H9 (cell line): ENCODE data around the gene OBI1. TPM values are rescaled to one million over a fixed set of nuclear protein-coding genes. Genes with fewer than 3 reads are reported as not detected.

Experiments
- DNase-seq: peaks from one replicate; pipeline ENCODE4 v3.0.0-alpha.2; 2017
- H2AFZ ChIP-seq: one replicate; pipeline ENCODE4 v1.6.1; 2013; ENCODE audit warnings: mild to moderate bottlenecking, low read length, control low read depth, moderate library complexity
- H2AK5ac ChIP-seq: 2 replicates; pipeline ENCODE4 v1.6.1; 2013; ENCODE audit warnings: low read length, control low read depth, mixed read lengths; ENCODE audit not compliant: insufficient read length
- H2BK120ac ChIP-seq: one replicate; pipeline ENCODE4 v1.6.1; 2013; ENCODE audit warnings: low read depth, mild to moderate bottlenecking, low read length, control low read depth, inconsistent platforms; ENCODE audit not compliant: poor library complexity, severe bottlenecking
- H2BK12ac ChIP-seq: 2 replicates; pipeline ENCODE4 v1.6.1; 2013; ENCODE audit warnings: low read length, control low read depth, mixed read lengths, low read depth; ENCODE audit not compliant: insufficient read length
- H2BK15ac ChIP-seq: 2 replicates; pipeline ENCODE4 v1.6.1; 2013; ENCODE audit warnings: low read depth, low read length, control low read depth
- H2BK20ac ChIP-seq: one replicate; pipeline ENCODE4 v1.6.1; 2013; ENCODE audit warnings: low read depth, mild to moderate bottlenecking, low read length, control low read depth, inconsistent platforms; ENCODE audit not compliant: poor library complexity, severe bottlenecking
- H2BK5ac ChIP-seq: 2 replicates; pipeline ENCODE4 v1.6.1; 2013; ENCODE audit warnings: low read length, control low read depth, mixed read lengths; ENCODE audit not compliant: insufficient read length
- H3K14ac ChIP-seq: 2 replicates; pipeline ENCODE4 v1.6.1; 2013; ENCODE audit warnings: low read length, control low read depth; ENCODE audit not compliant: insufficient read depth
- H3K18ac ChIP-seq: 2 replicates; pipeline ENCODE4 v1.6.1; 2013; ENCODE audit warnings: low read depth, mild to moderate bottlenecking, mixed read lengths, low read length, control low read depth; ENCODE audit not compliant: insufficient read length
- H3K23ac ChIP-seq: 2 replicates; pipeline ENCODE4 v1.6.1; 2013; ENCODE audit warnings: low read length, control low read depth, mixed read lengths, low read depth; ENCODE audit not compliant: insufficient read length
- H3K23me2 ChIP-seq: 2 replicates; pipeline ENCODE4 v1.6.1; 2013; ENCODE audit warnings: low read depth, mild to moderate bottlenecking, mixed read lengths, low read length, control low read depth; ENCODE audit not compliant: insufficient read length, poor library complexity, severe bottlenecking
- H3K27ac ChIP-seq: 2 replicates; pipeline ENCODE4 v1.5.1; 2013; ENCODE audit warnings: low read length, control low read depth, mixed read lengths, low read depth; ENCODE audit not compliant: insufficient read length
- H3K27me3 ChIP-seq: 2 replicates; pipeline ENCODE4 v1.6.1; 2013; ENCODE audit warnings: low read length, control low read depth, inconsistent platforms; ENCODE audit not compliant: insufficient read depth
- H3K4ac ChIP-seq: 2 replicates; pipeline ENCODE4 v1.6.1; 2013; ENCODE audit warnings: low read depth, mild to moderate bottlenecking, control low read depth, inconsistent platforms, low read length, moderate library complexity
- H3K4me1 ChIP-seq: 2 replicates; pipeline ENCODE4 v1.6.1; 2013; ENCODE audit warnings: low read length, control low read depth, inconsistent platforms; ENCODE audit not compliant: insufficient read depth
- H3K4me2 ChIP-seq: 2 replicates; pipeline ENCODE4 v1.6.1; 2013; ENCODE audit warnings: low read length, control low read depth, mixed read lengths; ENCODE audit not compliant: insufficient read length, insufficient read depth
- H3K56ac ChIP-seq: 2 replicates; pipeline ENCODE4 v1.6.1; 2013; ENCODE audit warnings: low read depth, mild to moderate bottlenecking, mixed read lengths, low read length, control low read depth; ENCODE audit not compliant: insufficient read length
- H3K79me1 ChIP-seq: 2 replicates; pipeline ENCODE4 v1.6.1; 2013; ENCODE audit warnings: low read depth, mild to moderate bottlenecking, moderate library complexity, low read length, control low read depth, inconsistent platforms; ENCODE audit not compliant: insufficient read depth, poor library complexity, severe bottlenecking
- H3K79me2 ChIP-seq: 2 replicates; pipeline ENCODE4 v1.6.1; 2013; ENCODE audit warnings: low read length, control low read depth, inconsistent platforms; ENCODE audit not compliant: insufficient read depth
- H3K9ac ChIP-seq: 2 replicates; pipeline ENCODE4 v1.6.1; 2013; ENCODE audit warnings: low read length, control low read depth, mixed read lengths; ENCODE audit not compliant: insufficient read length; ENCODE audit errors: extremely low read depth
- H3K9me3 ChIP-seq: one replicate; pipeline ENCODE4 v1.6.1; 2013; ENCODE audit warnings: low read depth, low read length, inconsistent platforms; ENCODE audit not compliant: control insufficient read depth
- H3T11ph ChIP-seq: one replicate; pipeline ENCODE4 v1.6.1; 2013; ENCODE audit warnings: mild to moderate bottlenecking, low read length, control low read depth, inconsistent platforms
- H4K20me1 ChIP-seq: one replicate; pipeline ENCODE4 v1.6.1; 2013; ENCODE audit not compliant: control insufficient read depth, insufficient read length, insufficient read depth
- H4K5ac ChIP-seq: 2 replicates; pipeline ENCODE4 v1.6.1; 2013; ENCODE audit warnings: low read depth, mild to moderate bottlenecking, mixed read lengths, low read length, control low read depth; ENCODE audit not compliant: insufficient read length
- H4K8ac ChIP-seq: replicated peaks from 2 replicates; pipeline ENCODE4 v1.6.1; 2013; ENCODE audit warnings: low read length, control low read depth, mixed read lengths, low read depth; ENCODE audit not compliant: insufficient read length
- H4K91ac ChIP-seq: 2 replicates; pipeline ENCODE4 v1.6.1; 2013; ENCODE audit warnings: low read depth, mild to moderate bottlenecking, moderate library complexity, mixed read lengths, low read length, control low read depth; ENCODE audit not compliant: insufficient read length
- H3K27ac Mint-ChIP-seq, 3 experiments: 2 replicates in 2 of 3; 3 replicates in 1 of 3; pipeline ENCODE4 v1.8.0; 2020 to 2021; ENCODE audit warnings: mixed read lengths in 3 of 3, mild to moderate bottlenecking in 1 of 3, moderate library complexity in 1 of 3
- H3K27me3 Mint-ChIP-seq: 2 replicates; pipeline ENCODE4 v1.8.0; 2021; ENCODE audit warnings: low read depth, mild to moderate bottlenecking, moderate library complexity, mixed read lengths
- H3K36me3 Mint-ChIP-seq, 3 experiments: 2 replicates in 2 of 3; 3 replicates in 1 of 3; pipeline ENCODE4 v1.8.0; 2020 to 2021; ENCODE audit warnings: low read depth in 3 of 3, mixed read lengths in 3 of 3; ENCODE audit not compliant: insufficient read depth in 1 of 3
- H3K4me1 Mint-ChIP-seq, 2 experiments: 2 replicates each; pipeline ENCODE4 v1.8.0; 2020; ENCODE audit warnings: mixed read lengths in 2 of 2
- H3K4me3 Mint-ChIP-seq, 2 experiments: 2 replicates in 1 of 2; 3 replicates in 1 of 2; pipeline ENCODE4 v1.8.0; 2020 to 2021; ENCODE audit warnings: mild to moderate bottlenecking in 2 of 2, mixed read lengths in 2 of 2, moderate library complexity in 1 of 2
- H3K9me3 Mint-ChIP-seq, 2 experiments: 2 replicates in 1 of 2; 3 replicates in 1 of 2; pipeline ENCODE4 v1.8.0; 2020; ENCODE audit warnings: mild to moderate bottlenecking in 2 of 2, mixed read lengths in 2 of 2, moderate library complexity in 1 of 2
- CTCF ChIP-seq: fragments of 200-600 bp; sonication (generic); conservative IDR thresholded peaks from 3 replicates; pipeline ENCODE4 v1.8.0; 2021; ENCODE audit warnings: antibody characterized with exemption, mild to moderate bottlenecking
- WGBS: extraction: QIAGEN DNeasy Blood & Tissue Kit; methylation state at CpG from one replicate; pipeline ENCODE4 v1.1.7; 2013; ENCODE audit warnings: missing lambda C conversion rate, low lambda C conversion rate, mixed read lengths; ENCODE audit not compliant: insufficient read length; ENCODE audit errors: extremely low coverage; 5-methylcytosine and 5-hydroxymethylcytosine counted together
- total RNA-seq: library from RNA; stranded (reverse); gene quantifications from 2 replicates; pipeline ENCODE4 v1.2.1, GENCODE V29; 2021

OBI1 gene
- total RNA-seq, 1 experiment from 2014 or later = 24.4 TPM

DNA sequence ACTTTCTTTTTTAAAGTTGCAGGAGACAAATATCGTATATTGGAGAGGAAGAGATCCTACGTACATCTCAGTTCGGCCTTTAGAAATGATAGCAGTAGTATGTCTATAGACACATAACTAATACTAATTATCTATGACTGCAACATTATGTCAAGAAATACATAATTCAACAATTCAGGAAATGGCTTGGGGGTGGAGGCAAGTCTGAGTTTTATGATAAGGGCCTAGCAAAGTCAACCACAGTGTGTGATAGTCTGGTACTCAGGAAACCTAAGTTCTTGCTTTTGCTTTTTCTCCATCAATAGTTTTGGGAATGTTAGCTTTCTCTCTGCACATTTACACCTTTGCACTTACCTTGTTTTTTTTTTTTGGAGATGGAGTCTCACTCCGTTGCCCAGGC lies 27.5 kb upstream of the OBI1 start:
- H4K8ac ChIP-seq = no peak overlapping the region
- no peak overlapping the region for H3K27ac ChIP-seq
- no peaks in the 10 kb centered on the region for H3K79me2 ChIP-seq
- no peak overlapping the region for H2BK120ac ChIP-seq
- peaks cover 0 to 5% of the 10 kb centered on the region in 2 experiments; a peak in 3 of 4 replicates for H3K4me1 Mint-ChIP-seq
- H2AFZ ChIP-seq = no peak overlapping the region
- no peak overlapping the region for H3K4ac ChIP-seq
- H3K27me3 Mint-ChIP-seq = peaks cover 10% of the 10 kb centered on the region
- no peak overlapping the region for H4K5ac ChIP-seq
- no peak overlapping the region for H3K56ac ChIP-seq
- H3K23ac ChIP-seq = no peak overlapping the region
- H3T11ph ChIP-seq = no peak overlapping the region
- peaks cover 0 to 4% (median 0%) of the 10 kb centered on the region in 3 experiments; a peak in 1 of 7 replicates for H3K36me3 Mint-ChIP-seq
- no peaks in the 10 kb centered on the region for H3K4me1 ChIP-seq
- no peak overlapping the region for H4K91ac ChIP-seq
- H3K9me3 ChIP-seq = no peaks in the 10 kb centered on the region
- H2BK20ac ChIP-seq = no peak overlapping the region
- no peak overlapping the region for H3K4me2 ChIP-seq
- no peaks in the 10 kb centered on the region for H3K27me3 ChIP-seq
- no peaks in the 10 kb centered on the region for H3K23me2 ChIP-seq
- H3K9me3 Mint-ChIP-seq = peaks cover 3% of the 10 kb centered on the region in 2 experiments; a peak in 3 of 5 replicates
- no peaks in the 10 kb centered on the region for H3K79me1 ChIP-seq
- H3K9ac ChIP-seq = no peak overlapping the region
- no peaks in the 10 kb centered on the region for H4K20me1 ChIP-seq
- DNase-seq = no peak
- no peak overlapping the region for H3K27ac Mint-ChIP-seq
- no peak overlapping the region for H2BK12ac ChIP-seq
- H3K18ac ChIP-seq = no peak overlapping the region
- H2AK5ac ChIP-seq = no peak overlapping the region
- TF ChIP-seq CTCF = no peak
- no peak overlapping the region for H2BK15ac ChIP-seq
- no CpG with 5 or more reads among the region's 4 CpGs for WGBS
- H3K14ac ChIP-seq = no peak overlapping the region
- H3K4me3 Mint-ChIP-seq = no peak overlapping the region
- no peak overlapping the region for H2BK5ac ChIP-seq
